Stimulated activated CD4-positive, alpha-beta T cell treated with anti-CD3 and anti-CD28 coated beads, Interleukin-1b, Interleukin-23, amount 100 ng/mL, for 1 hour (primary cell): ENCODE measurements around the gene DCDC2C.
"Not testable (repeated sequence)": the region's sequence is repeated elsewhere in the genome, so short reads cannot be mapped to it uniquely, and the experiment has no call there.

Source experiments
- DNase-seq, 2 donors: peaks; one replicate each; pipeline ENCODE4 v3.0.0-alpha.2; 2020; ENCODE audit warnings: low read depth in 2 of 2

Gene DCDC2C

DNA sequence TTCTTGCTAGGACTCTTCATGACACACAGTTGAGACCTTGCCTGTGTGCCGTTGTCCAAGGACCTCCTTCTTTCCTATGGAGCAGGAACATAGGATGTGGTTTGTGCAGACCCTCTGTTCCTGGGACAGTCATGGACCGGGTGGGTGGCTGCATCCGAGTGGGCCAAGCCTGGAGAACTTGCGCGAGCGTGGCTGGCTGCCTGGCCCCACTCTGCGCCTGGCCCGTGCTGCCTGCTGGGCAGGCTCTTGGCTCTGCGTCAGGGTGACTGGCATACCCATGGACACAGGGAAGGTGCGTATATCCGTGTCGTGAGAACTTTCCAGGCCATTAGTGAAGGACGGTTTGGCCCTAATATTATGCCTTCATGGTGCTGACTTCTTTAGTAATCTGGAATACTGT is 68.2 kb downstream of the DCDC2C start:
- DNase-seq, result no peak

DNA sequence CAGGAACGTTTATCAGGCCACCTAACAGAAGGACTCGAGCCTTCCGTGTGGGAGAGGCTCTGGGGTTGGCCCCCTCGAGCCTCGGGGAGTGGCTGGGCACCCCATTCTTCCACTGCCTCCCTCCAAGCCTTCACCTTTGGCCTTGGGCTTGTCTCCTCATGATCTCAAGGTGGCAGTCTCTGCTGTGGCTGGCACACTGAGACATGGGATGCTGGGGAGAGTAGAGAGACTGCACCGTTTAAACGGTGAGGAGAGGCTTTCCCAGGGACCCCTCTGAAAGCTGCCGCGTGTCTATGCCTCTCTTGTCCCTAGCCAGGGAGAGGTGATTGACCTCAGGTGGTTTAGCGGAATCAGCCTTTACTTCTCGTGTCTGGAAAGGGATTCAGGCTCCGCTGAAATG is 71.0 kb downstream of the DCDC2C start:
- DNase-seq, result no peak

DNA sequence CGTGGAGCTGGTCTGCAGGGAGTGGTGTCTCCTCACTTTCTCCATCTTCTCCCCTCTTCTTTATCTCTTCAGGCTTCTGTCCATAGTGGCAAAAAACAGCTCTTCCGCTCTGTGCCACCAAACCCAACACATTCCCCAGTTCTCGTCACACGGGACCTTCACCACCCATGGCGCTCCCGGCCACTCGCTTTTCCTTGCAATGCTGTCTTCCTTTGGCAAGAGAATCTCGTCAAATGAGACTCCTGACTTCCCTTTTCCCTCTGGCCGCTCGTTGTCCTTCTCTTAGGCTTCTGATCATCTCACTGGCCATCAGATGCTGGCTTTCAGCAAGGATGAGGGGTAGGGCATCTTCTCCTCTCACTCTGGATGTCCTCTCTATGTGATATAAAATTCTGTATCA is 72.9 kb downstream of the DCDC2C start:
- no peak for DNase-seq

DNA sequence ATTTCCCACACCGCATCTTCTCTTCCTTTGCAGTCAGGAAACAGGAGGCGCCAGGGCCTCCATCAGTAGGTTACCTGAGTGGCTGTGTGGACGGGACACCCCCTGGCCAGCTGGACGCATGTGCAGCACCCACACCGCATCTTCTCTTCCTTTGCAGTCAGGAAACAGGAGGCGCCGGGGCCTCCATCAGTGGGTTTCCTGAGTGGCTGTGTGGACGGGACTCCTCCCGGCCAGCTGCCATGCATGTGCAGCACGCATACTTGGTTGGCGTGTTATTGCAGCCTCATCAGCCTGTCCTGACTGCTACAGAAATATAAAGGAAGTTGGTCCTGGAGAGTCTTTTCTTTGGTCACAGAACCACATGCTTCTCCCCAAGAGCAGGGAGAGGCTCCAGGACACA is 74.6 kb downstream of the DCDC2C start:
- no peak for DNase-seq

DNA sequence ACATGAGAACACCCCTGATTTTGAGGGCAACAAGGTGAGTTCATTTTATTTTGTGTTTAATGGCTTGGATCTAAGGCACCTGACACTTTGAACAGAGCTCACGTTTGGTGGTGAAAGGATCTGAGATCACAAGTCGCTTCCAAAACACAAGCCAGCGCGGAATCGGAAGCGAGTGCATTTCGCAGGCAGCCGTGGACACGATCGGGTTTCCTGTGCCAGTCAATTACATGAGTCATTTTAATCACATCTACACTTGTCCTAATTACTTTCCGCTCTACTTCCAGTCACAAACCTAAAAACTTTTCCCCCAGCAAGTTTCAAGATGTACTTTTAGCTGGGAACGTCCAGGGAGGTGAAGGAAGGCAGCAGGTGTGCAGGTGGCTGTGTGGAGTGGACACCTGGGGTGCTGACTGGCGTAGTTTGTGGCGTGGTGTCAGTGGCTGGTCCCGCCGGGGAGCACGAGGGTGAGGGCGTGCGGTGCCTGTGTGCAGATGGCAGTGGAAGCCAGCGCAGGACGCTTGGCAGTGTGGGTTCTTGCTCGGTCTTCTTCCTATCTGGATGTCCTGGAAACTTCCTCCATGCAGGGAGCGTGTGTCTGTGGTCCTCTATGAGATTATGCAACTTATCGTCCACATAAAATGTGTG is 75.6 kb downstream of the DCDC2C start:
- no peak for DNase-seq

DNA sequence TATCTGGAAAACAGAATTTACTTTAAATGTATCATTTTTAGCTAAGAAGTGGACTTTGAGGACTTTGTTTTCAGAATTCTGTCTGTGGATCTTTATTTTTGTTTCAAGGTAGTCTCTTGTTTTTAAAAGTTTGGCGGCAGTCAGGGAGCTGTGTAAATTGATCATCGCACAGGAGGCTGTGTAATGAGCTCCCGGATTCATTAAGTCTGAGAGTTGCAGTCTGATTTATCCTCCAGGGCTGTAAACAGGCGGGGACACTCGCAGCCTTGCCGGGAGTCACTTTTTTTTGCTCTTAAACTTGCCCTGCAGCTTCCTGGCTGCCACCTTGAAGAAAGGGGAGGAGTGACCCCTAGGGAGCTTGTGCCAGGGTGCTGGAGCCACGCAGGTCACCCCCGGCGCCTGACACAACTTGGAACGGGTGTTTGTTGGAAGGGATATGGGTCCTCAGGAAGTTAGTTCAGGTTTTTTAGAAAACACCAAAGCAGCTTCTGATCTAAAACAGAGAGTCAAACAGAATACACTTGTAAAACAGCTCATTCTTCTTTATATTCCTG is 76.2 kb downstream of the DCDC2C start:
- DNase-seq, result no peak

GRCh38 chr2:3780477-3781402 is 77.4 kb downstream of the DCDC2C start:
- DNase-seq, result peak in 1 of 2 donors; percentile 13

DNA sequence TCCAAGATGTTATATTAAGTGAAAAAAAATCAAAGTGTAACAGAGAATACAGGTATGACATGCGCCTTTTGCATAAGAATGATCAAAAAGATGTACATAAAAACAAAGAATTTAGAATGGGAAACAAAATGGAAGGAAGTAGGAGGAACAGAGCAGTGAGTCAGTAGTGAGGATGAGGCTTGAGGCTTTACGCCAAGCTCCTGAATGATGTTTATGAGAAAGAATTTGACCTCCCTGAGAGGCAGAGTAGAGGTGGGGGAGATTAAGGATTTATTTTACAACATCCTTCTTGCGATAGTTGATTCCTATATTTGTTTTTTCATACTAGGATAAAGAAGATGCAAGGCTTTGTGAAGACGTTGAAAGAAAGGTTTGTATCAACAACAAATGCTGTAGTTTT is 81.4 kb downstream of the DCDC2C start:
- no peak for DNase-seq

GRCh38 chr2:3785220-3785889 is 82.0 kb downstream of the DCDC2C start:
- no peak for DNase-seq

DNA sequence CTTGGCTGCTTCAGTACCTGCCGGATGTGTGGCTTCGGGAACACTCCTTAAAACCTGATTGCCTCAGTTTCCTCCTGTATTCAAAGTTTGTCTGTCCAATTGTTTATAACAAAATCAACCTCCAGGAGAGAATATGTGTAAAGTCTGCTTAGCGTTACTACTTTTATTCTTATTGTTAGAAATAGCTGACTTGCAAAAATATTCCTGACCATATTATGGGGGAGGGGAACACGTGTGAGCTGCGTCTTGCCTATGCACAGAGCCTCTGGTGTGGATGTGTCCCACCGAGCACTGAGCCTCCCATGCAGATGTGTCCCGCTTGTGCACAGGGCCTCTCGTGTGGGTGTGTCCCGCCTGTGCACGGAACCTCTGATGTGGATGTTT is 82.5 kb downstream of the DCDC2C start:
- DNase-seq, result no peak

GRCh38 chr2:3787768-3788167 is 84.4 kb downstream of the DCDC2C start:
- DNase-seq, result no peak

- no peak for DNase-seq
Measured at GRCh38 chr2:3789256-3789655, 85.9 kb downstream of the DCDC2C start.

- no peak for DNase-seq
Measured at GRCh38 chr2:3793249-3793648, 89.9 kb downstream of the DCDC2C start.

DNA sequence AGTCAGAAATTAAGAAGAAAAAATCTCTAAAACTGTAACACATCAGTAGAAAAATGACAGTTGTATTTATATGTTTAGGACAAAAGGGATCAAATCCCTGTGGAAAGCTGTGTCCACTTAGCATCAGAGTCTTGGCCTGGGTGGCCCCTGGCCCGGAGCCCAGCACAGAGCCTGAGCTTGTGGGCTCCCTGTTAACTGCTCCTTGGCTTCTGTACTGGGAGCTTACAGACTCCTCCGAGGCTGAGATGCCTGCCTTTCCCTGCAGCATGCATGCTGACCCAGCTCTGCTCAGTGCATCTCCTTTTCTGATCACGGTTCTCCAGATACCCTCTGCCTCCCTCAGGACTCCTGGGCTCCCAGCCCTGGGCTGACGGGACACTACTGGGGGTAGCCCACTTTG is 98.1 kb downstream of the DCDC2C start:
- DNase-seq, result no peak

GRCh38 chr2:3805201-3805939 is 102.0 kb downstream of the DCDC2C start:
- no peak for DNase-seq

- DNase-seq, result no peak
Measured at GRCh38 chr2:3806168-3806567, 102.8 kb downstream of the DCDC2C start.

DNA sequence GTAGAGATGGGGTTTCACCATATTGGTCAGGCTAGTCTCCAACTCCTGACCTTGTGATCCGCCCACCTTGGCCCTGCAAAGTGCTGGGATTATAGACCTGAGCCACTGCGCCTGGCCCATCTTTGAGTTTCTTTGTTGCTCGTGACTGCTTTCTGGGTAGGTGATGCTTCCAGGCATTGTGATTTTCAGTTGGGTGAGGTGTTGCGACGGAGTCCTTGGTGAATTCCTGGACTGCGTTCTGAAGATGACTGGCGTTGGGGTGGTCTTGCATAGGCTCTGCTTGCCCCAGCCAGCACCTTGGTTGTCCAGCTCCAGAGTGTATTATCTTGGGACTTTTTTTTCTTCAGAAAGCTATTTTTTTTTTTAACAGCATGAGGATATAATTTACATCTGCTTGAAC is 103.4 kb downstream of the DCDC2C start:
- DNase-seq, result no peak

GRCh38 chr2:3807853-3808252 is 104.5 kb downstream of the DCDC2C start:
- no peak for DNase-seq

- no peak for DNase-seq
Measured at GRCh38 chr2:3814706-3815245, 111.4 kb downstream of the DCDC2C start.

DNA sequence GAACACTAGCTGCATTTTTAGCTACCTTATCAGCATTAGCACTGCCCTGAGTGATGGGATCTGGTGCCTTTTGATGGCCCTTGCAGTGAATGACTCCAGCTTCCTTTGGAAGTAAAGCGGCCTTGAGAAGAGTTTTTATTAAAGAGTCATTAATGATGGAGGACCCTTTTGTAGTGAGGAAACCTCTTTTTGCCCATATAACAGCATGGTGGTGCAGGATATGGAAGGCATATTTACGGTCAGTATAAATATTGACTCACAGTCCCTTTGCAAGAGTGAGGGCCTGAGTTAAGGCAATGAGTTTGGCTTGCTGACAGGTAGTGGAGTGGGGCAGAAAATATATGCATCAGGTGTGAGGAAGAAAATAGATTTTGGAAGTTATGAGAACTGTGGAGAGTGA is 113.8 kb downstream of the DCDC2C start:
- not testable (repeated sequence) for DNase-seq

GRCh38 chr2:3823748-3824147 is 120.4 kb downstream of the DCDC2C start:
- no peak for DNase-seq
